ENCODE results near the gene ATG2B.

- TF ChIP-seq CTCF (IDR thresholded peaks at IDR 0.05; ENCODE audit: extremely low read depth in 1 of 2, insufficient read depth in 1 of 2, low read depth in 1 of 2, low read length in 2 of 2) = no peak
- no peak for TF ChIP-seq POLR2AphosphoS5 (IDR thresholded peaks at IDR 0.05; ENCODE audit: insufficient read depth, low read depth, low read length)
- TF ChIP-seq POLR2A (IDR thresholded peaks at IDR 0.05; ENCODE audit: low read depth, low read length) = no peak
- no peak for TF ChIP-seq GATA2 (IDR thresholded peaks at IDR 0.05; ENCODE audit: insufficient read depth, insufficient read length, low read depth, low read length)
- no peak for TF ChIP-seq EZH2 (IDR thresholded peaks at IDR 0.05; ENCODE audit: borderline replicate concordance, low read depth, low read length, severe bottlenecking)
- no peak for TF ChIP-seq MAX (IDR thresholded peaks at IDR 0.05; ENCODE audit: insufficient read depth, insufficient read length)
Measured at GRCh38 chr14:96267916-96268315, 95.2 kb downstream of the ATG2B start.

All from endothelial cell of umbilical vein (primary cell).